ENCODE measurements around the gene OBSCN. TPM values are rescaled to one million over a fixed set of nuclear protein-coding genes. Genes with fewer than 3 reads are reported as not detected.
A peak's percentile ranks its signal among the peaks of the same experiment; 100 is the strongest.

Gene OBSCN
- total RNA-seq, 6 experiments from 2014 or later, result 0.27 to 1.8 (median 0.53) TPM

GRCh38 chr1:228405200-228405978, 197.5 kb downstream of the OBSCN start:
- no peak for TF ChIP-seq CTCF (IDR thresholded peaks at IDR 0.05)
- Mint-ChIP-seq H3K36me3 (ENCODE audit: low read depth) (0 out of 2 replicates have a peak, but pooled peaks cover 12% of the 10 kb centered on the region), H3K9me3 (no peaks in the 10 kb centered on the region), H3K27me3 (ENCODE audit: insufficient read depth) (no peaks in the 10 kb centered on the region), H3K4me3 (peak overlapping the region; percentile 94), H3K4me1 (ENCODE audit: low read depth) (peaks cover 32% of the 10 kb centered on the region), H3K27ac (peak overlapping the region; percentile 84)
- no peak for DNase-seq

- Mint-ChIP-seq H3K9me3 (no peaks in the 10 kb centered on the region), H3K27ac (peak overlapping the region; percentile 84)
- DNase-seq, result no peak
Observed at GRCh38 chr1:228405979-228406228, 198.1 kb downstream of the OBSCN start.

GRCh38 chr1:228407106-228408040, 199.5 kb downstream of the OBSCN start:
- TF ChIP-seq CTCF (IDR thresholded peaks at IDR 0.05), result no peak
- DNase-seq, result no peak
- H3K36me3 Mint-ChIP-seq (ENCODE audit: low read depth), result 0 out of 2 replicates have a peak, but pooled peaks cover 12% of the 10 kb centered on the region
- H3K4me3 Mint-ChIP-seq, result peak overlapping the region; percentile 94
- H3K27ac Mint-ChIP-seq, result peak overlapping the region; percentile 26
- H3K27me3 Mint-ChIP-seq (ENCODE audit: insufficient read depth), result no peaks in the 10 kb centered on the region
- H3K4me1 Mint-ChIP-seq (ENCODE audit: low read depth), result peaks cover 32% of the 10 kb centered on the region
- H3K9me3 Mint-ChIP-seq, result no peaks in the 10 kb centered on the region

More at GRCh38 chr1:228405979-228406228, 198.1 kb downstream of the OBSCN start:
- 0 out of 2 replicates have a peak, but pooled peaks cover 12% of the 10 kb centered on the region for H3K36me3 Mint-ChIP-seq (ENCODE audit: low read depth)
- peaks cover 32% of the 10 kb centered on the region for H3K4me1 Mint-ChIP-seq (ENCODE audit: low read depth)
- H3K27me3 Mint-ChIP-seq (ENCODE audit: insufficient read depth), result no peaks in the 10 kb centered on the region
- TF ChIP-seq CTCF (IDR thresholded peaks at IDR 0.05), result no peak
- peak overlapping the region; percentile 94 for H3K4me3 Mint-ChIP-seq

GRCh38 chr1:228408041-228408868, 200.4 kb downstream of the OBSCN start:
- Mint-ChIP-seq H3K4me1 (ENCODE audit: low read depth) (peaks cover 28% of the 10 kb centered on the region), H3K27ac (peak overlapping the region; percentile 12; the same call in 1 of the 2 replicates), H3K36me3 (ENCODE audit: low read depth) (peaks cover 12% of the 10 kb centered on the region; the same call in 1 of the 2 replicates), H3K4me3 (peak overlapping the region; percentile 94), H3K27me3 (ENCODE audit: insufficient read depth) (no peaks in the 10 kb centered on the region), H3K9me3 (no peaks in the 10 kb centered on the region)
- no peak for DNase-seq
- no peak for TF ChIP-seq CTCF (IDR thresholded peaks at IDR 0.05)
